Posterior vena cava (tissue), 2 donors: ENCODE results near the gene BBS12. TPM values are rescaled to one million over a fixed set of nuclear protein-coding genes. Genes with fewer than 3 reads are reported as not detected.
"Not testable (repeated sequence)": the region's sequence is repeated elsewhere in the genome, so short reads cannot be mapped to it uniquely, and the experiment has no call there.

Experiments
- DNase-seq: peaks from one replicate; pipeline ENCODE4 v3.0.0-alpha.2; 2020; ENCODE audit warnings: low spot score
- intact Hi-C, 2 donors: fragments of 100-400 bp; cut with DNase I; formaldehyde crosslinking; loops; one replicate each; pipeline versions ENCODE4 v1.14.1 to v1.14.2; 2022 to 2023
- total RNA-seq, 2 donors: library from RNA; stranded (reverse); fragmentation: NEBNext Ultra II Directional; extraction: Animal tissue kit (Norgen Biotek cat#: 25700); gene quantifications; one replicate each; pipeline ENCODE4 v1.2.1, GENCODE V29; 2021
- donor health status: DM: yes; HTN: yes; CAD: no.
- donor health status: DM: yes; HTN: yes; CAD: no.

The BBS12 gene
- total RNA-seq, 2 donors from 2014 or later, result 3.1 to 3.8 TPM

- DNase-seq, result peak; percentile 81
- intact Hi-C loops, result no loop called here
These were observed 51.1 kb downstream of the BBS12 start for GRCh38 chr4:122783301-122784215.

GRCh38 chr4:122784261-122784660 lies 51.8 kb downstream of the BBS12 start:
- intact Hi-C loops, result no loop called here
- no peak for DNase-seq

- intact Hi-C loops, result no loop called here
- no peak for DNase-seq
These were observed 52.6 kb downstream of the BBS12 start for GRCh38 chr4:122785099-122785498.

- DNase-seq, intact Hi-C loops: not testable (repeated sequence)
These were observed 53.8 kb downstream of the BBS12 start for GRCh38 chr4:122786296-122786695.

- intact Hi-C loops, DNase-seq: not testable (repeated sequence)
These were observed 54.4 kb downstream of the BBS12 start for GRCh38 chr4:122786920-122787319.

- intact Hi-C loops, result no loop called here
- no peak for DNase-seq
These were observed 55.4 kb downstream of the BBS12 start for GRCh38 chr4:122787940-122788339.

GRCh38 chr4:122788935-122789334 lies 56.4 kb downstream of the BBS12 start:
- DNase-seq, result no peak
- intact Hi-C loops, result no loop called here

- no peak for DNase-seq
- intact Hi-C loops, result no loop called here
These were observed 61.3 kb downstream of the BBS12 start for GRCh38 chr4:122793811-122794210.

Other genes with a start within 250 kb of the BBS12 start
- gene IL21, start 111.6 kb upstream of the BBS12 start, total RNA-seq, result not detected
- gene FGF2, start 94.1 kb downstream of the BBS12 start, total RNA-seq, result 10 to 100 TPM; 27.5 to 34.6 TPM
- gene NUDT6, start 189.9 kb downstream of the BBS12 start, total RNA-seq, result 1 to 10 TPM; 2.7 to 5.4 TPM